ENCODE data around the gene TOMM22.
"Not testable (repeated sequence)": the region's sequence is repeated elsewhere in the genome, so short reads cannot be mapped to it uniquely, and the experiment has no call there.

Gene TOMM22

GRCh38 chr22:38681582-38682335 is at the start of gene TOMM22:
TSS of gene TOMM22 (plus strand) at chr22:38681957. CDS start at chr22:38681979, 22 bp downstream.
- DNase-seq (ENCODE audit: extremely low read depth in 1 of 2, low read depth in 1 of 2) = peak; percentile 49 to 71

GRCh38 chr22:38632528-38632927 is 49.2 kb upstream of the TOMM22 start:
- no peak for DNase-seq (ENCODE audit: extremely low read depth in 1 of 2, low read depth in 1 of 2)

GRCh38 chr22:38638216-38638615 is 43.5 kb upstream of the TOMM22 start:
- no peak for DNase-seq (ENCODE audit: extremely low read depth in 1 of 2, low read depth in 1 of 2)

GRCh38 chr22:38638728-38639127 is 43.0 kb upstream of the TOMM22 start:
- DNase-seq (ENCODE audit: extremely low read depth in 1 of 2, low read depth in 1 of 2) = no peak

GRCh38 chr22:38641476-38642040 is 40.2 kb upstream of the TOMM22 start:
- no peak for DNase-seq (ENCODE audit: extremely low read depth in 1 of 2, low read depth in 1 of 2)

- not testable (repeated sequence) for DNase-seq (ENCODE audit: extremely low read depth in 1 of 2, low read depth in 1 of 2)
Observed at GRCh38 chr22:38644245-38644644, 37.5 kb upstream of the TOMM22 start.

- no peak for DNase-seq (ENCODE audit: extremely low read depth in 1 of 2, low read depth in 1 of 2)
Observed at GRCh38 chr22:38645430-38645829, 36.3 kb upstream of the TOMM22 start.

GRCh38 chr22:38649841-38650522 is 31.8 kb upstream of the TOMM22 start:
- DNase-seq (ENCODE audit: extremely low read depth in 1 of 2, low read depth in 1 of 2) = no peak

- no peak for DNase-seq (ENCODE audit: extremely low read depth in 1 of 2, low read depth in 1 of 2)
Observed at GRCh38 chr22:38652859-38653258, 28.9 kb upstream of the TOMM22 start.

- no peak for DNase-seq (ENCODE audit: extremely low read depth in 1 of 2, low read depth in 1 of 2)
Observed at GRCh38 chr22:38653741-38654140, 28.0 kb upstream of the TOMM22 start.

GRCh38 chr22:38655519-38656255 is 26.1 kb upstream of the TOMM22 start:
- no peak for DNase-seq (ENCODE audit: extremely low read depth in 1 of 2, low read depth in 1 of 2)

- peak; percentile 57 to 85 for DNase-seq (ENCODE audit: extremely low read depth in 1 of 2, low read depth in 1 of 2)
Observed at GRCh38 chr22:38656256-38657044, 25.3 kb upstream of the TOMM22 start, which contains the start of the genes CBY1 and FAM227A. TSS of gene CBY1 (plus strand) at chr22:38656638. CDS start at chr22:38668055, 11,417 bp downstream. TSS of gene FAM227A (minus strand) at chr22:38656392. CDS start at chr22:38650168, 6,224 bp downstream.

- no peak for DNase-seq (ENCODE audit: extremely low read depth in 1 of 2, low read depth in 1 of 2)
Observed at GRCh38 chr22:38657045-38657909, 24.5 kb upstream of the TOMM22 start.

- no peak for DNase-seq (ENCODE audit: extremely low read depth in 1 of 2, low read depth in 1 of 2)
Observed at GRCh38 chr22:38674888-38675287, 6.9 kb upstream of the TOMM22 start.

- no peak for DNase-seq (ENCODE audit: extremely low read depth in 1 of 2, low read depth in 1 of 2)
Observed at GRCh38 chr22:38675833-38676232, 5.9 kb upstream of the TOMM22 start.

- DNase-seq (ENCODE audit: extremely low read depth in 1 of 2, low read depth in 1 of 2) = no peak
Observed at GRCh38 chr22:38684895-38685294, 3.1 kb downstream of the TOMM22 start.

GRCh38 chr22:38685761-38686160 is 4.0 kb downstream of the TOMM22 start:
- no peak for DNase-seq (ENCODE audit: extremely low read depth in 1 of 2, low read depth in 1 of 2)

- DNase-seq (ENCODE audit: extremely low read depth in 1 of 2, low read depth in 1 of 2) = no peak
Observed at GRCh38 chr22:38689651-38690050, 7.9 kb downstream of the TOMM22 start.

GRCh38 chr22:38694049-38694448 is 12.3 kb downstream of the TOMM22 start:
- no peak for DNase-seq (ENCODE audit: extremely low read depth in 1 of 2, low read depth in 1 of 2)

Data from activated CD8-positive, alpha-beta memory T cell treated with anti-CD3 and anti-CD28 coated beads for 1 hour (primary cell).